ENCODE data around the gene KCNS1.
"Not testable (repeated sequence)": the region's sequence is repeated elsewhere in the genome, so short reads cannot be mapped to it uniquely, and the experiment has no call there.

Gene KCNS1, protein sequence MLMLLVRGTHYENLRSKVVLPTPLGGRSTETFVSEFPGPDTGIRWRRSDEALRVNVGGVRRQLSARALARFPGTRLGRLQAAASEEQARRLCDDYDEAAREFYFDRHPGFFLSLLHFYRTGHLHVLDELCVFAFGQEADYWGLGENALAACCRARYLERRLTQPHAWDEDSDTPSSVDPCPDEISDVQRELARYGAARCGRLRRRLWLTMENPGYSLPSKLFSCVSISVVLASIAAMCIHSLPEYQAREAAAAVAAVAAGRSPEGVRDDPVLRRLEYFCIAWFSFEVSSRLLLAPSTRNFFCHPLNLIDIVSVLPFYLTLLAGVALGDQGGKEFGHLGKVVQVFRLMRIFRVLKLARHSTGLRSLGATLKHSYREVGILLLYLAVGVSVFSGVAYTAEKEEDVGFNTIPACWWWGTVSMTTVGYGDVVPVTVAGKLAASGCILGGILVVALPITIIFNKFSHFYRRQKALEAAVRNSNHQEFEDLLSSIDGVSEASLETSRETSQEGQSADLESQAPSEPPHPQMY

DNA sequence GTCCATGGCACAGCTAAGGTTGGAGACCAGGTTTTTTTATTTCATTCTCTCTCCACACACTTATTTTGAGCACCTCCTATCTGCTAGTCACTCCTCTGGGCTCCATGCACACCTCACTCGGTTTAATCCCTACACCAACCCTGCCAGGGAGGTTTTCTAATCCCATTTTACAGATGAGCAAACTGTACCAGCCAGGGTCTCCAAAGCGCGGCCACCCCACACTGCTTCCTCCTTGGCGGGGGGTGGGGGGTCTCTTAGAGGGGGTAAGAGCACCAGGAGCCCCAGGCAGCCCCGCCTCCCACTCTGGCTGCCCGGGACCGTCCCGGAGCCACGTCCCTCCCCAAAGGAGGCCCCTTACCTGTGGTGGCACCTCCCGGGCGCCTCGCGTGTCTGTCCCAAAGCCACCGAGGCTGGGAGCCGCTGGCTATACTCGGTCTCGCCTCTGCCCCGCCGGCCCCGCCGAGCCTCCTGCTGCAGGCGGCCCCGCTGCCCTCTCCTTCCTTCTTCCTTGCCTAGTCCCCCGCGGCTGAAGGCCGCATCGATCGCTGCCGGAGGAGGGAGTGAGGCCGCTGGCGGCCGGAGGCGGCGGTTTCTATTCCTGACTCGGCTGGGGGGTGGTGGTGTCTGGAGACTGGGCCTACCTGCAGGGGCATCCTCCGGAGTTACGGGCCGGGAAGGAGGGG lies at the start of gene KCNS1:
TSS of gene KCNS1 (minus strand) at position 565 of the 683 bp plus-strand sequence. CDS start 1,891 bp downstream, outside the sequence.
- DNase-seq = no peak

DNA sequence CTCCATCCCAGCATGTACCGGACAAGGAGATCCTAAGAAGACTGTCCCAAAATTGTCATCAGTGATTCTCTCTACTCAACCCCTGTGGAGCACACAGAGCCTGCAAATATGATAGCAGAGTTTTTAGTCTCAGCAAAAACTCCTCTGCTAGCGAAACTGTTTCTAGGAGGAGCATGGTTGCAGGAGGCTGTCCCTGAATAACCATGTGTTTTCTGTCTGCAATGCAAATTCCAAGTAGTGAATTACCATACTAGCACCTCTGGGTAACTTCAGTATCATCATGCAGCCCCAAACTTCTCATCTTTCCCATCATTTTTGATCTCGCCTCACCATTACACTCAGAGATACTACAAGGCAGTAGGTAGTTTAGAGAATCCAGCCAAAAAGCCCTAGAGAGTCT lies 48.1 kb upstream of the KCNS1 start:
- no peak for DNase-seq

DNA sequence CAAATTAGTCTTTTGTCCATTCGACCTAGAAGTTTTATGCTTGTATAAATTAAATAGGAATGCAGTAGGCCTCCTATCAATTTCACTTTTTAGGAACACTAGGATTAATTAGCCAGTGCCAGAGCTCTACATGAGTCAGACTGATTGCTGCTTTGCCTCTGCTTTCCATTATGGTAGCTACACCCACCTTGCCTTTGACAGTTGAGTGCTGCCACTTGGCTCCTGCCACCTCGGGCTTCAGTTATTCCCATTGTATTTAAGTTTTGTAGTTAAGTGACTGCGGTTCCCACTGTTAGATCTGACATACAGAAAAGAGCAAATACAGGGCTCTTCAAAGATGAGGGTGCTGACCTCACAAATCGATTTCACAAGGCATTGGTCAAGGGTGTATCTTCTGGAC lies 39.9 kb upstream of the KCNS1 start:
- DNase-seq = no peak

DNA sequence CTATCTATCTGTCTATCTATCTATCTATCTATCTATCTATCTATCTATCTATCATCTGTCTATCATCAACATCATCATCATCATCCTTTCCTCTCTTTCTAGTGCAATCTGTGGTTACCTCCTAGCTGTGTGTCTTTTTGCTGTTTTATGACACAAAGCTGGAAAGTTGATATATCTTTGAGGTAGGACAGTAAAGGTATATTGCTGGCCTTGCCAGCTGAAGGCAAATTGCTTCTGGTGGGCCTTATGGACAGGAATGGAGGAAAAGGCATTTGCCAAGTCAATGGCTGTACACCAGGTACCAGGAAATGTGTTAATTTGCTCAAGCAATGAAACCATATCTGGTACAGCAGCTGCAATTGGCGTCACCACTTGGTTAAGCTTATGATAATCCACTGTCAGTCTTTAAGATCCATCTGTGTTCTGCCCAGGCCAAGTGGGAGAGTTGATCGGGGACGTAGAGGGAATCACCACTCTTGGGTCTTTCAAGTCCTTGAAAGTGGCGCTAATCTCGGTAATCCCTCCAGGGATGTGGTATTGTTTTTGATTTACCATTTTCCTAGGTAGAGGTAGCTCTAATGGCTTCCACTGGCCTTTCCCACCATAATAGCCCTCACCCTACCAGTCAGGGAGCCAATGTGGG lies 38.9 kb upstream of the KCNS1 start:
- not testable (repeated sequence) for DNase-seq

DNA sequence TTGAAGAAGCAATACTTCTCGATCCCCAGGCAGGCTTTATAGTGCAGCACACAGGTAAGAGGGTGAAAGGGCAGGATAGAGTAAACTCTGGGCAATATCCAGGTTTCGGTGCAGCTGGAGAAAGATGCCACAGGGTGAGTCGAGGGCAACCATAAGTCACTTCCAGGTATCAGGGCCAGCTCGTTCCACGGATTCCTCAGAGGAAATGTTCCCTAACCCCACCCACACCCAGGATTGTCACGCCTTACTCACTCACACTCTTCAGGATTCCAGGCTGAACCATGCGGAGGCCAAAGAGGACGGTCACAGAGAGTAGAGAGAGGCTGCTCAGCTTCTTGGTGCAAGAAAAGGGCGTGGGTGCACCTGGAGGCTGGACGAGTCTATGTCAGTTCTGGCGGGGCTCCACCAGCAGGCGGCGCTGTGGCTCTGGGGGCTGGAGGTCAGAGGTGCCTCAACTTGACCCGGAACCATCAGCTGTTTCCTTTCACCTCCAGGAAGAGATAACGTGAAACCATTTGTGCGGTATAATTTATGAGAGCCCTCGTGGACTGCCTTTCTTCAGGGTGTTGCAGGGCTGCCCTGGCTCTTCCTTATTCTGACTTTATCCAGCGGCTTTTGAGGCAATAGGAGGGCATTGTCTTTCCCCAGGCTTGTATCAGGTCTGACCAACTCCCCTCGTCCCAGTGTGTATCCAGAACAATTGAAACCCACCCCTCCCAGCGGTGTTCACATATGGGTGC lies 37.8 kb upstream of the KCNS1 start:
- no peak for DNase-seq

DNA sequence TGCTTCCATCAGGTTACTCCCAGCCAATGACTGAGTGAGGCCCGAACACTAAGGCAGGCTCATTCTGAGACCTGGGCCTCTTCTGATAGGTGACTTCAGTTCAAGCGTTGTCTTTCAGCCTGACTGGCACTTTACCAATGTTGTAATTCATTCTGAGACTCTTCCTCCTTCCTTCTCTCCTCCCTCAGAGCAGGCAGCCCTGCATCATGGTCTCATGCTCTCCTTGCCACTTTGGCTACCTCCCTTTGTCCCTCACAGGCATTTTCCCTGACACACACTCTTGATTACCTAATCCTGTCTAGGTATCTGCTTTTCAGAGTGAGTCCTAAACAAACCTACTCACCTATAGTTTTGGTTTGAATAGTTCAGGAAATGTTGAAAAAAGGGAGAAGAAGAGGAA lies 36.0 kb upstream of the KCNS1 start:
- no peak for DNase-seq

DNA sequence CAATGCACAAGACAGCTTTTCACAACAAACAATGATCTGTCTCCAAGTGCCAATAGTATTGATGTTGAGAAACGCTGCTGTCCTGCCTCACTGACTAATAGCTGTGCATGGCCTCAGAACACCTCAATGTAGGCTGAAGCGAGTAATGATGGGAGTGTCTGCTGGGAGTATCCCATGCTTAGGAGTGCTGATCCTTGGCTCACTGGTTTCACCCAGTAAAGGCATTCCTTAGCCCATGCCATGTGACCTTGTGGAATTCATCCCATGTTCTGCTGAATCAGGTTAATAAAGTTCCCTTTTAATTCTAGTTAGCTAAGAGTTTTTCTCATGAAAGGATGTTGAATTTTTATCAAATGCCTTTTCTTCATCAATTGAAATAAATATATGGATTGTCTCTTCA lies 27.2 kb upstream of the KCNS1 start:
- no peak for DNase-seq

DNA sequence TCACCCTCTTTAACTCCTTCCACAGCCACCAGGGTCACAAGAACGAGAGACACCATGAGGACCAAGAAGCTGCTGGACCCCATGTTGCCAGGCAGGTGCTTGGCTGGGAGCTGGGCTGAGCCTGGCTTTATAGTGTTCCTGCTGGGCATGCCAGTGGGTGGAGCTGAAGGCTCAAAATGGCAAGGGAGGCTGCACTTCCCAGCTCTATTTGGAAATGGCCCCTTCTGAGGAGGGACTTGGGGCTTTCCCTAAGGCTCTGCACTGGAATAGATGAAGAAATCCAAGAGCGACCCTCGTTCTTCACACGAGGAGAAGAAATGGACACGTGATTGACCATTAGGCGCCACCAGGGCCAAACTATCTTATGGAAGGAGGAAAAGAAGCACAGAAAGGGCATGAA lies 23.4 kb upstream of the KCNS1 start, which contains the start of gene WFDC12:
TSS of gene WFDC12 (minus strand) at position 101 of the 400 bp plus-strand sequence. CDS start at position 83, 18 bp downstream.
- DNase-seq = no peak

DNA sequence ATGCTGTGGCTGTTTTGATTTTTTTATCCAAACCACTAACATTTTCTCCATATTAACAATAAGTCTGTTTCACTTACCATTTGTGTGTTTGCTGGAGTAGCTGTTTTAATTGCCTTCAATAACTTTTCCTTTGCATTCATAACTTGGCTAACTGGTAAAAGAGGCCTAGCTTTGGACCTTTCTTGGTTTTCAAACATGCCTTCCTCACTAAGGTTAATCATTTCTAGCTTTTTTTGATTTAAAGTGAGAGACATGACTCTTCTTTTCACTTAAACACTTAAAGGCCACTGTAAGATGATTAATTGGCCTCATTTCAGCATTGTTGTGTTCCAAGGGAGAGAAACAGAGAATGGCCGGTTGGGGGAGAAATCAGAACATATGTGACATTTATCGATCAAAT lies 20.5 kb upstream of the KCNS1 start:
- DNase-seq = no peak

DNA sequence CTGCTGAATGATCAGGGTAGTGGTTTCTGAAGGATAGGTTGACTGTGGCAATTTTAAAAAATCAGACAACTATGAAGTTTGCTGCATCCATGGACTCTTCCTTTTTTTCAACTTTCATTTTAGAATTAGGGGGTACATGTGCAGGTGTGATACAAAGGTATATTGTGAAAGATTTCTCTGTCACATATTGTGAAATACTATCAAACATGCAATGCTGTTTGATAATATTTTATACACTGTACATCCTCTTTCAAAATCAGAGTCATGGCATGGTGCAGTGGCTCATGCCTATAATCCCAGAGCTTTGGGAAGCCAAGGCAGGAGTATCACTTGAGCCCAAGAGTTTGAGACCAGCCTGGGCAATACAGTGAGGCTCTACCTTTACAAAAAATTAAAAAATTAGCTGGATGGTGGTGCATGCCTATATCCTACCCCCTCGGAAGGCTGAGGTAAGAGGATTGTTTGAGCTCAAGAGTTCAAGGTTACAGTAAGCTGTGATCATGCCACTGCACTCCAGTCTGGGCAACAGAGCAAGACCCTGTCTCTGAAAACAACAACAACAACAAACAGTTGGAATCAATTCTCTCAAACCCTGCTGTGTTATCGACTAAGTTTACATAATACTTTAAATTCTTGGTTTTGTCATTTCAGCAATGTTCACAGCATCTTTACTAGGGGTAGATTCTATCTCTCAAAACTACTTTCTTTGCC lies 18.8 kb upstream of the KCNS1 start:
- no peak for DNase-seq

DNA sequence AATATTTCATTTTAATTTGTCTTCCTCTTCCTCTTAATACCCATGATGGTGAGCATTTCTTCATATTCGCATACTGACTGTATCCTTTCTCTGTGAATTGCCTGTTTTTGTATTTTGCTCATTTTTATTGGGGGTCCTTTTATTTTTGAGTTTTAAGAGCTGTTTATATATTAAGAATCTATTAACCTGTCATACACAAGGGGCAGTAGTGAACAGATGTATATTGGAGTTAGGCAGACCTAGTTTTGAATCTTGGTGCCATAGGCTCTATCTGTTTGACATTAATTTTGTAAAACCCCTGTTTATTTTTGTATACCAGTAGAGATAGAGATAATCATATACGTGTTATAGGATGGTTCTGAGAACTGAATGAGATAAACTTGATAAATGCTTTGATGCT lies 17.1 kb upstream of the KCNS1 start:
- no peak for DNase-seq

DNA sequence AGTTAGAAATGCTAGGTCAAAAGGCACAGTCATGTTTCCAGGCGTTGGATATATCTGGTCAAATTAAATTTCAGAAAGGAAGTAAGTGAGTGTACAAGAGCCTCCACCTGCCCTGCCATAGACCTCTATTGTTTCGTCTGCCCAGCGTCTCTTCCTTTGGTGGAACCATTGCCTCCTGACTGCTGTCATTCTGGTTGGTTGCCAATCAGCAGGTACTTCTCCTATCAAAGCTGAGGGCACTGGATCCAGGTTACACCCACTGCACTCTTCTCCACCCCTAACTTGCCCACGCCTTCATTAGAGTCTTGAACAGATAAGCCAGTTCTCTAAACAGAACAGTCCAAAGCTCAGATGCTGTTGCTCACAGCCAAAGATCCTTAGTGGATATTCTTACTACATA lies 16.7 kb upstream of the KCNS1 start:
- DNase-seq = no peak

DNA sequence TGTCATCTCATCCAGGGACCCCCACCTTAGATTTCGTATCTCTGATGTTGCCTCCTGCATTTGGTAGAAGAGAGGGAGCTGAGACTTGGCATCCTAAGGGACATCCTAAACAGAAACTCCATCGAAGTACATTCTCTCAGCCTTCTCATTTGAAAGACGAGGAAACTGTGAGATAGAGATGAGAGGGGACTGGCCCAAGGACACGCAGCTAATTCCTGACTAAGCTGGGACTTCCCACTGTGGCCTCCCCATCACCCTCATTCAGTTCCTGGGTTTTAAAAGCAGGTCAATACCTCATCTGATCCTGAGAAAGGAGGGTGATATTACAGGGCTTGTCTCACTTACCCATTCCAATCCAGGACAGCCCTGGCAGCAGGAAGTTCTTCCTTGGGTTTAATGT lies 14.9 kb upstream of the KCNS1 start:
- no peak for DNase-seq

DNA sequence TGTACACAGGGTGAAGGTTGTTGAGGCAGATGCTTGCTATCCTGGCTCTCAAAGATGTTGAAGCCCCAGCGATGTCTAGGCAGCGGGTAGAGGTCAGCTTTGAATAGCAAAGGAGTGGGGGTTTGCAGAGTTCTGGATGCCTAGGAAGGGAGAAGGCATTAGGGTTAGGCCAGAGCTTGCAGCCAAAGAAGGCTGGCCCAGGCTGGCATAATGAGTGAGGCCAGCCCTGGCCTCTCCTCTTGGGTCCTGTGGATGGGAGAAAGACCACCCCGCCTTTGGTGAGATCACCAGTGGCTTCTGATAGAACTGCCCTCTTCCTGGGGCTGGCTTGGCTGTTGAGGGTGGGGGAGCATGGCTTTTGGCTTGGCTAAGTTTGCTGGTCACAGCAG lies 14.5 kb upstream of the KCNS1 start:
- DNase-seq = no peak

DNA sequence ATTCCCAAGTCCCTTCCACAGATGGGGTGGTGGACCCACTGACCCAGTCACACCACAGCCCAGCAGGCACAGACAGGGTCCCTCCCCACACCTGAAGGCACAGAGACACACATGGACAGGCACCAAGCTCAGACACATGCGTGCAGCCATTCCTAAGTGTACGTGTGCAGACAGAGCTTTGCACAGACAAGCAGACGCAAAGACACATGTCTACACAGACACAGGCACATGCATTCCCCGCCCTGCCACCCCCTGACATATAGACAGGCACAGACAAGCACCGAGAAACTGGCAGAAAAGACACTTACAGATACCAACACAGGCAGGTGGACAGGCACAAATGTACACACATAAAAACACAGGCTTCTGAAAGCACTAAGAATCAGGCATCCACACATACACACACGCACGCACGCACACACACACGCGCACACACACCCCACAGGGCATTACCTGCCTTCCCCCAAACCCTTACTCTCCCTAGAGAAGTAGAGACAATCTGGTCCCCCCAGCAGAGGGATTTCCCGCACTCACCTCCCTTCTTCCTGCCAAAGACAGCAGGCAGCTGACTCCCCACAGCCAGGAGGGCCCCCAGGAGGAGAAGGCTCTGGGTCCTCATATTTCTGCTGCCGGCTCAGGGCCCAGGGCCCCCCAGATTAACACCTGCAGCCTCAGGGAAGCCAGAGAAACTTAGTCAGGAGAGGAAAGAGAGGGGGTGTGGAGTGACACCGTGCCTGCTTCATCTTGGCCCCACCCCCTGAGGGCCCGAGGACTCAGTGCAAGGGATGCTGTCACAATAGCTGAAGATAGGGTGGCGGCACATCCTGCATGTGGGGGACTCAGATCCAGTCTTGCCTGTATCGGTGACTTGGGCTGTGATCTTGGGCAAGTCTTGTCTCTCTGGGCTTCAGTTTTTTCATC lies 13.8 kb upstream of the KCNS1 start, which contains the start of gene WFDC5:
TSS of gene WFDC5 (minus strand) at position 710 of the 921 bp plus-strand sequence. CDS start at position 619, 91 bp downstream.
- DNase-seq = no peak

DNA sequence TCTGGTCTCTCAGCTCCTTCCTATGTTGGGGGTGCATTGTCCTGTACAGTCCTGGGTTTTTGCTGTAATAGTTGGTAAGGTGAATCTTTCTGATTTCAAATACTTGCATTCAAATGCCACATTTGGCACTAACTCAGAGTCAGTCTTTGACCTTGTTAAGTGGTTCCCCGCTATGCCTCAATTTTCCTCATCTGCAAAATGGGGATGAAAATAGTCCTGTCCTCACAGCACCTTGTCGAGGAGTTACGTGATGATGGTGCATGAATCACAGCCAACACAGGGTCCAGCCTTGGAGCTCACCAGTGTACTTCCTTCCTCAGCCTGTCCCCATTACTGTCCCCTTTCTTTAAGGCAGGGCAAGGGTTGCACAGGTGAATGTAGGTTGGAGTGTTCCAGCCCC lies 12.9 kb upstream of the KCNS1 start:
- DNase-seq = no peak

DNA sequence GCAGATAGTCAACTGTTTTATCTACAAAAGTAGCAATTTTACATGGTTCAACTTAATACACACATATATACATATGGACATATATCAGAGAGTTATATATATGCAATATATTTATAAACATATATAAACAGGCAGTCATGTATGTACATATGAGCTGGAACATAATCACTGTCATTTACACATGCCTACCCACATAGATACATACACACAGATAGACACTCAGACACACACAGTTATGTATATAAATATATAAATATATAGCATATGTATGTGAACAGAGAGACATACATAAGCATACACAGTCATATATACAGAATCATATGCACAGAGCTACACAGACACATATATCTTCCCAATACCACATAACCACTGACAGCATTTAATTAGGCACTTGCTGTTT lies 11.8 kb upstream of the KCNS1 start:
- DNase-seq = no peak

DNA sequence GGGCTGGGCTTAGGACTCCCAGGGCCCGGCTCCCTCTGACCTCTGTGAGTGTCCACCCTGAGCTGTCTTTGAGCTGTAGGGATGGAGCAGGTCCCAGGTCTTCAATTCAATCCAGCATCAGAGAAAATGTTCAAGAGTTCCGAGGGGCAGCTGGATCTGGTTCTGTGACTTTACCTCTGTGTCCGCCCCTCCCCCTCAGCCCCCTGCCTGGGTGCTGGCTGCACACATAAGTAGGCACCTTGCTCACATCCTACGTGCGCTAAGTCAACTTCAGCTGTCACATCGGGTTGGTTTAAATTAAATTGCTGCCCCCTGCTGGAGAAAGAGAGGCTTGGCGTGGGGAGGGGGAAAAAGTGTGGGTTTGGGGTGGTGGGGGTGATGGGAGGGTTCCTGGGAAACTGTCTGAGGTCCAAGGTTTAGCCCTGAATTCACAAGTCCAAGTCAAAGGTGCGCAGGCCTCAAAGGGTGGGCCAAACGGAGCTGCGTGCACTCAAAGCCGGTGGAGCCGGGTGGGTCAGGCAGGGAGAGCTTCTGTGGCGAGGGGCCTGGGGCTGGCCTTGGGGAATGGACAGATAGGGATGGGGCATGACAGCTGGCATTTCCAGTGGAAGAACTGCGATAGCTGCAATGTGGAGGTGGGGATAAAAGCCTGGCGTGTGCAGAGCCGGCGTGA lies 11.0 kb upstream of the KCNS1 start:
- no peak for DNase-seq

DNA sequence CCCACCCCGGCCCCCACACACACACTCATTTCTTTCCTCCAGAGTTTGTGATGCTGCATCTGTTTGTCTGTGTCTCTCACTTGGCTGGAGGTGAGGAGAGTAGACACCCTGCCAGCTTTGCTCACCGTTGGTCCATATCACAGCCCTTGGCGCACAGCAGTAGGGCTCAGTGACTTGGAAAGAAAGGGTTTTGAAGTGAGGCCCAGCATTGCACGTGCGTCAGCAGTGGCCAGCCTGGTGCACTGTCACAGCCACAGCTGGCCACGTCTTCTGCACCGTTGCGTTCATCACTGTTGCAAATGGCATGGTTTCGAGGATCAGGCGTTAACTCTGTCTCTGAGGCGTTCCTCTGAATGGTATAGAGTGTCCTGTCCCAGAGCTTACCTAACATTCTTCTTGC lies 10.4 kb upstream of the KCNS1 start:
- DNase-seq = no peak

DNA sequence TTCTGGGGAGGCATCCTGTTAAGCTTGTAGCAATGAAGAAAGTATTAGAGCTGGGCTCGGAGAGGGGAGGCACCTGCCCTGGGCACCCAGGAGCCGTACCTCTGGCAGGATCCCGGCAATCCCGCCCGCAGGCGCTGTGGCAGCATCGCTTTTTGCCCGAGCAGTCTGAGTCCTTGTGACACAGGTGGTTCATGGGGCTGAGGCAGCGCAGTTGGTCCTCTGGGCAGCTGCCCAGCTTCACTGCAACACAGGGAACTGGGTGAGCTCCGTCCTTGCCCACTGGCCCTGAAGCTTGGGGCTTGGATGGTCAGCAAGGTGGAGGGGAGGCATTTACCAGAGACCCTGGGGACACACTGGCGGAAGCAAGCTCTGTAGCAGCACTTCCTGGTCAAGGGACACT lies 9.4 kb upstream of the KCNS1 start:
- DNase-seq = no peak
